Stimulated activated naive B cell treated with anti-CD40 and anti-IgM and Interleukin-4, amounts not matched to agents 10 μg/mL and 1 μg/mL and 100 μg/mL, for 72 hours (primary cell): ENCODE measurements around the gene CAMK2G.

Source experiments
- ATAC-seq, 2 donors: fragments of 150-1000 bp; cut with Tn5 transposase; replicated peaks; 2 replicates each; pipeline ENCODE4 v1.10.0; 2021; ENCODE audit warnings: moderate library complexity in 1 of 2
- DNase-seq: peaks from one replicate; pipeline ENCODE4 v3.0.0; 2021
- H3K27ac Mint-ChIP-seq: one replicate; pipeline ENCODE4 v1.8.0; 2022; ENCODE audit warnings: mild to moderate bottlenecking, mixed read lengths
- H3K27me3 Mint-ChIP-seq, 2 donors: one replicate each; pipeline ENCODE4 v1.8.0; 2022; ENCODE audit warnings: mixed read lengths in 2 of 2
- H3K36me3 Mint-ChIP-seq, 2 donors: one replicate each; pipeline ENCODE4 v1.8.0; 2022; ENCODE audit warnings: mixed read lengths in 2 of 2, mild to moderate bottlenecking in 1 of 2
- H3K4me1 Mint-ChIP-seq, 2 donors: one replicate each; pipeline ENCODE4 v1.8.0; 2022; ENCODE audit warnings: mixed read lengths in 2 of 2, mild to moderate bottlenecking in 1 of 2
- H3K4me3 Mint-ChIP-seq, 2 donors: one replicate each; pipeline ENCODE4 v1.8.0; 2022; ENCODE audit warnings: mild to moderate bottlenecking in 2 of 2, mixed read lengths in 2 of 2, moderate library complexity in 1 of 2
- H3K9me3 Mint-ChIP-seq, 2 donors: one replicate each; pipeline ENCODE4 v1.8.0; 2022; ENCODE audit warnings: mixed read lengths in 2 of 2, mild to moderate bottlenecking in 1 of 2

CAMK2G gene

DNA sequence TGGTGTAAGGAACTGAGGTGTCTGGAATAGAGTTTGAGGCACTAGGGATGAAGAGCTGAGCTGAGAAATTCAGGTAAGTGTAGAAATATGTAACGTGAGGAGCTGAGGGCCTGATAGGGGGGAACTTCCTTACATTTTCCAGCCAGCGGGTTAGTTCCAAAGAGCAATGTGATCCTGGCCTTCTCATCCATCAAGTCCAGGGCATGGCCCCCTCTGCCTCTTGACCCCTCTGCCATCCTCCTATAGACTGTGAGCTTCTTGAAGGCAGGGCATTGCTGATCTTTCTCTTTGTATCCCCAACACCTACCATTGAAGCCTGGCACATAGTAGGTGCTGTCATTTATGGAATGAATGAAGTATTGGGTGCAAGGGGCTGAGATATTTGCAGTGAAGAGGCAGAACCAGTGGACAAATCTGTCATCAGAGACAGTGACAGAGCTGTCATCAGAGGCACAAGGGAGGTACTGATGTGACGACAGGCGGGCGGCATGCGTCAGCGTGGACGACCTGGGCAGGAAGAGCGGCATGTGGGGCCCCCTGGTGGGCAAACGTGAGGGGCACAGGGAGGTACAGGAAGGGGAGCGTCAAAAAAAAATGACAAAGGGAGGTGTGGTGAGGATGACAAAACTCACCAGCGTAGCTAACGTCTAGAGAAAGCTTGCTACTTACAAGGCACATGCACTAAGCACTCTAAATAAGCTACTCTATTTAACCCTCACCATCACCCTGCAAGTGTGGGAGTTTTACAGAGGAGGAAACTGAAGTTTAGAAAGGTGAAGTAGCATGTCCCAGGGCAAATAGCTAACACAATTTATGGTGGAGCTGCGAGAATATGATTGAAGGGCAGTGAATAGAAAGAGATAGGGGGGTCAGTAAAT is 5.2 kb upstream of the CAMK2G start:
- H3K27me3 Mint-ChIP-seq: no peaks in the 10 kb centered on the region
- DNase-seq (peak; percentile 86), ATAC-seq (peak; percentile 96 to 97)
- peaks cover 16 to 32% of the 10 kb centered on the region in 2 donors for H3K4me1 Mint-ChIP-seq
- peak overlapping the region; percentile 4 to 5 for H3K4me3 Mint-ChIP-seq
- H3K27ac Mint-ChIP-seq: peak overlapping the region; percentile 21
- H3K36me3 Mint-ChIP-seq: no peaks in the 10 kb centered on the region
- no peaks in the 10 kb centered on the region for H3K9me3 Mint-ChIP-seq

DNA sequence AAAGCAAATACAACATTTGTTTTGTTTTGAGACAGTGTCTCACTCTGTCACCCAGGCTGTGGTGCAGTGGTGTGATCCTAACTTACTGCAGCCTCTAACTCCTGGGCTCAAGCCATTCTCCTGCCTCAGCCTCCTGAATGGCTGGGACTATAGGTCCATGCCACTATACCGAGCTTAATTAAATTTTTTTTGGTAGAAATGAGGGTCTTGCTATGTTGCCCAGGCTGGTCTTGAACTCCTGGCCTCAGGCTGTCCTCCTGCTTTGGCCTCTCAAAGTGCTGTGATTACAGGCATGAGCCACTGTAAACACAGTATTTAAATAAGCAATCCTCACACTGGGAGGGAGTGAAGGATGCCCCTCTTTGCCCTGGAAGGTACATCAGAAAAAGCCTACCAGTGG is 4.0 kb upstream of the CAMK2G start:
- Mint-ChIP-seq H3K27me3 (no peaks in the 10 kb centered on the region), H3K27ac (no peak overlapping the region)

DNA sequence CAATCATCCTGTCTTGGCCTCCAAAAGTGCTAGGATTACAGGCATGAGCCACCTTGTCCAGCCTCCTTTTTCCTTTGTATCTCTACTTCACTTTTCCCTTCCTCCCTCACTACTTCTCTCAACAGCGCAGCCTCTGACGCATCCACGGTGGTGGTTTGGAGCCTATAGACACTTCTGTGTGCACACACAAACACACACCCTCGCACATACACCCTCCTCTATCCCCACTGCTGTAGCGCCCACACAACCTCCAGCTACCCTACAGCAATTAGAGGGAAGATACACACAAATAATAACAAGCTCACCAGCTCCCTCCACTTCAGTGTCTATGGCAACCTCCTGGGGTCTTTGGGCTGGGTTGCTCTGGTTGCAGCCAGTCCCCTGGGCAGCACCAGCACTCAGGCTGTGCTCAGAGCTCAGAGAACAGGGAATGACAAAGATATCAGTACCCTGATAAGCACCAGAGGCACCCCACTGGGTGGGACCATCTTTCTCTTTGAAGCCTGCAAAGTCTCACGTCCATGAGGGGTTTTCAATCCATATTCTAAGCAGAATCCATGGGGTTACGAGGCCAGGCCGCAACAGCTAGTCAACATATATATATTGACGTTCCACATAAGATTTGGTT is 3.3 kb upstream of the CAMK2G start:
- Mint-ChIP-seq H3K27ac (no peak overlapping the region), H3K27me3 (no peaks in the 10 kb centered on the region), H3K4me3 (no peak overlapping the region), H3K36me3 (peaks cover 2 to 4% of the 10 kb centered on the region in 2 donors), H3K4me1 (peaks cover 23 to 41% of the 10 kb centered on the region in 2 donors), H3K9me3 (no peaks in the 10 kb centered on the region)
- no peak for ATAC-seq
- DNase-seq: no peak

More for the DNA sequence above, 4.0 kb upstream of the CAMK2G start:
- Mint-ChIP-seq H3K9me3 (no peaks in the 10 kb centered on the region), H3K4me1 (peaks cover 16 to 34% of the 10 kb centered on the region in 2 donors), H3K4me3 (no peak overlapping the region), H3K36me3 (no peaks in the 10 kb centered on the region)
- DNase-seq (no peak), ATAC-seq (no peak)

DNA sequence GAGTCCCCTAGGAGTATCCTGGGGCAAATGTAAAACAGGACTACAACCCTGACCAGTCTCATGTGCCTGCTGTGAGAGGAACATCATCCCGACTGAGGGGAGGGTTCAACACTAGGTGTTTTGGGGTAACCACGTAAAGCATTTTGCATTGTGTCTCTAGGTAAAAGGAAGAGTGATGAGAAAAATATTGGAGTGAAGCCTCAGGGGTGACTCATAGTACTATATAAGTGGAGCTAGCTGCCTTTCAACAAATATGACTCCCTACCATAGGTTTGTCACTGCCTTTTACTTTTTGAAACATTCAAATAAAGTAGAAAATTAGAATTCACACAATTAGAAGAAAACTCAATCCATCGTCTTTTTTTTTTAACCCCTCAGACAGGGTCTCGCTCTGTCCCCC is 2.6 kb upstream of the CAMK2G start:
- Mint-ChIP-seq H3K4me1 (peaks cover 28 to 48% of the 10 kb centered on the region in 2 donors), H3K9me3 (no peaks in the 10 kb centered on the region)
- ATAC-seq: no peak

GRCh38 chr10:73876566-73876965 is 2.2 kb upstream of the CAMK2G start:
- no peaks in the 10 kb centered on the region for H3K9me3 Mint-ChIP-seq
- DNase-seq (no peak), ATAC-seq (no peak)
- H3K4me1 Mint-ChIP-seq: peaks cover 29 to 52% of the 10 kb centered on the region in 2 donors
- no peaks in the 10 kb centered on the region for H3K27me3 Mint-ChIP-seq
- H3K27ac Mint-ChIP-seq: no peak overlapping the region
- peaks cover 7 to 13% of the 10 kb centered on the region in 2 donors for H3K36me3 Mint-ChIP-seq
- no peak overlapping the region for H3K4me3 Mint-ChIP-seq

More for the DNA sequence above, 2.6 kb upstream of the CAMK2G start:
- no peak overlapping the region for H3K4me3 Mint-ChIP-seq
- H3K27me3 Mint-ChIP-seq: no peaks in the 10 kb centered on the region
- H3K27ac Mint-ChIP-seq: no peak overlapping the region
- DNase-seq: no peak
- peaks cover 7 to 9% of the 10 kb centered on the region in 2 donors for H3K36me3 Mint-ChIP-seq

DNA sequence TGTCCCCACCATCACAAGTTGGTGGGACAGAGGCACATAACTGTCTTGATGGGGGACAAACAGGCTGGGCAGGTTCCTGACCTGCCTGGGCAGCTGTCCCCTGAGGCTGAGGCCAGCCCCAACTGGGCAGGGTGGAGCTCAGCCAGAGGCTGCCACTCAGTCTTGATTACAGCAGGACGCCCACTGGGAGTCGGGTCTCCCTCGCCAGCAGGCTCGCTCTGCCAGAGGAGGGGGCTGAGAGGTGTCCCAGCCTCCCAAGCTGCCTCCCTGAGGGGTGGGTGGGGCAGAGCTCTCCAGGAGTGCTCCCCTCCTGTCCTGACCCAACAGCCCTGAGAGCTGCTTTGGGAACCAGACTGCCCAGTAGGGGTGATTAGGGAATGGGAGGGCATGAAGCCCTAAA is 1.8 kb upstream of the CAMK2G start:
- Mint-ChIP-seq H3K4me1 (peaks cover 31 to 56% of the 10 kb centered on the region in 2 donors), H3K27ac (no peak overlapping the region), H3K4me3 (no peak overlapping the region), H3K9me3 (no peaks in the 10 kb centered on the region), H3K27me3 (no peaks in the 10 kb centered on the region), H3K36me3 (peaks cover 9 to 14% of the 10 kb centered on the region in 2 donors)
- ATAC-seq (no peak), DNase-seq (no peak)

DNA sequence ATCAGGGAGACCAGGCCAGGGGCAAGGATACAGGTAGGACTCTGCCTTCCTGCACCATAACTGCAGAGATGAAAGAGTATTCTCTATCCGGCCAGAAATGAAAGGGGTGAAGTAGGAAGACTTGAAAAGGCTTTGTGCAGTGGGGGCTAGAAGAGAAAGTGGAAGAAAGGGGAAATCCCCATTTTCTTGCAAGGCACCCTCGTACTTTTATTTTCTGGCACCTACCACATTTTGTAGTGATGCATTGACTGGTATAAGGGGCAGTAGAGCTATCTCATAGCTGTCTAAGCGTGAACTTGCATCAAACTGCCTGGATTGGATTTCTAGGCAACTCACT is 752 bp upstream of the CAMK2G start:
- Mint-ChIP-seq H3K9me3 (no peaks in the 10 kb centered on the region), H3K27me3 (no peaks in the 10 kb centered on the region), H3K4me3 (peak overlapping the region; percentile 90 to 97), H3K36me3 (peaks cover 11 to 23% of the 10 kb centered on the region in 2 donors), H3K4me1 (peaks cover 39 to 66% of the 10 kb centered on the region in 2 donors), H3K27ac (peak overlapping the region; percentile 95)
- ATAC-seq (peak; percentile 31 to 33), DNase-seq (peak; percentile 47)

DNA sequence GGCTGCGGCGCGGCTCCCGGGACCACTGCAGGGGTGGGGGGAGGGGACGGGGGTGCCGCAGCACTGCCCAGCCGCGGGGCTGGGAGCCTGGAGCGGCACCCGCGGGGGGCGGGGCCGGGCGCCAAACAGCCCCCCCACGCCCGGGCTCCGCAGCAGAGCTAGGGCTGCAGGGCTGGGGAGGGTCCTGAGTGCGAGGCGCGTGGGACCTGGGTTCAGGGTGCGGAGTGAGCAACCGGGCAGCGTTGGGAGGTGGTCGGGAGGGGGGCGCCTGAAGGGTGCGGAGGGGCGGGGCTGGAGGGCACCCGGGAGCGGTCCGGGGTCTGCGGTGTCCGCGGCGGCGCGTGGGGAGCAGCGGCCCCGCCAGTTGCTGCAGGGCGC is 528 bp downstream of the CAMK2G start:
- ATAC-seq: peak; percentile 1 to 5
- DNase-seq: no peak
- Mint-ChIP-seq H3K4me1 (peaks cover 32 to 61% of the 10 kb centered on the region in 2 donors), H3K27ac (no peak overlapping the region), H3K27me3 (no peaks in the 10 kb centered on the region), H3K4me3 (peak overlapping the region; percentile 66 to 90), H3K36me3 (peaks cover 11 to 24% of the 10 kb centered on the region in 2 donors), H3K9me3 (no peaks in the 10 kb centered on the region)

GRCh38 chr10:73873142-73873837 is 1.1 kb downstream of the CAMK2G start:
- ATAC-seq (no peak), DNase-seq (no peak)
- peak overlapping the region; percentile 78 to 79 for H3K4me3 Mint-ChIP-seq
- H3K27me3 Mint-ChIP-seq: no peaks in the 10 kb centered on the region
- peak overlapping the region; percentile 77 for H3K27ac Mint-ChIP-seq
- H3K4me1 Mint-ChIP-seq: peaks cover 35 to 64% of the 10 kb centered on the region in 2 donors
- no peaks in the 10 kb centered on the region for H3K9me3 Mint-ChIP-seq
- peaks cover 11 to 24% of the 10 kb centered on the region in 2 donors for H3K36me3 Mint-ChIP-seq

- peaks cover 13 to 31% of the 10 kb centered on the region in 2 donors for H3K36me3 Mint-ChIP-seq
- no peaks in the 10 kb centered on the region for H3K27me3 Mint-ChIP-seq
- DNase-seq: no peak
- peak overlapping the region; percentile 78 to 79 for H3K4me3 Mint-ChIP-seq
- peaks cover 39 to 74% of the 10 kb centered on the region in 2 donors for H3K4me1 Mint-ChIP-seq
- H3K27ac Mint-ChIP-seq: peak overlapping the region; percentile 14
- H3K9me3 Mint-ChIP-seq: no peaks in the 10 kb centered on the region
- ATAC-seq: no peak
Observed at GRCh38 chr10:73872190-73872710, 2.1 kb downstream of the CAMK2G start.

DNA sequence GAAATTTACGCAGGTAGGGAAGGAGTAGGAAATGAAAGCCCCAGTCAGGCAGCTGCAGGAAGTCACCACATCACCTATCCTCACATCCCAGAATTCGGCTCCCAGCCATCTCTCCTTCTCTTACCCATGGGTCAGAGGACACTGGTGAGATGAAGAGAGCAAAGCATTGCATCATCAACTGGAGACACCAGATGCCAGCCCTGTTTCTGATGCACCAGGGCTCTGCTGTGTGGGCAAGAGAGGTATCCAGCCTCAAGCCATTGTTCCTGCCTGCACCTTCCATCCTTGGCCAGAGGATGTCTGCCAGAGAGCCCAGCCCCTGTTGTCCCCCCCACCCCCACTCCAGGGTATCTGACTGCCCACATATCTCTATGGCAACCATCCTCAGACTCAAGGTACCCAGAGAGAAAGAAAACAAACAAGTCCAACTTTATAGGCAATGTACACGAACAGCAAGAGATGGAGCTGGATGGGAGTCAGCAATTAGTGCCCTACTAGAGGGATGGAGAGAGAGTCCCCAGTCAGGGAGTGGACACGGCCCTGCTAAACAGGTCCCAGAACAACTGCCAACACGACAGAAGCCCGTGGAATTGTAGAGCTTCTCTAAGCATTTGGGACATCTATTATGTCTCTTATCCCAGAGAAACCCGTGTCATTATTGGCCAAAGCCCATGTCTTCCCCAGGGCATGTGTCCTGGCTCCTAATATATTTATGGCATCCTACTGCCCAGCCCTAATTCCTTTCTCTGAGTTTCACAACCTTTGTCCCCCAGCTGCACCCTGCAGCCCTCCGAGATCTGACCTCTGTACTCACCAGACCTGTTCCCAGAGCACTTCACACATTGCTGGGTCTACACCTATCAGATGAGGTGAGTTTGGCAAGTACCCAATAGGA is 2.8 kb downstream of the CAMK2G start:
- ATAC-seq (no peak), DNase-seq (no peak)
- H3K27ac Mint-ChIP-seq: peak overlapping the region; percentile 14
- H3K9me3 Mint-ChIP-seq: no peaks in the 10 kb centered on the region
- H3K4me3 Mint-ChIP-seq: no peak overlapping the region
- peaks cover 42 to 77% of the 10 kb centered on the region in 2 donors for H3K4me1 Mint-ChIP-seq
- no peaks in the 10 kb centered on the region for H3K27me3 Mint-ChIP-seq
- peaks cover 17 to 32% of the 10 kb centered on the region in 2 donors for H3K36me3 Mint-ChIP-seq

GRCh38 chr10:73868655-73869195 is 5.6 kb downstream of the CAMK2G start:
- Mint-ChIP-seq H3K9me3 (no peaks in the 10 kb centered on the region), H3K4me1 (peaks cover 53 to 89% of the 10 kb centered on the region in 2 donors), H3K36me3 (peaks cover 17 to 40% of the 10 kb centered on the region in 2 donors), H3K27me3 (no peaks in the 10 kb centered on the region), H3K4me3 (no peak overlapping the region), H3K27ac (no peak overlapping the region)
- ATAC-seq: no peak
- DNase-seq: no peak

GRCh38 chr10:73867871-73868631 is 6.3 kb downstream of the CAMK2G start:
- DNase-seq: no peak
- H3K27ac Mint-ChIP-seq: peak overlapping the region; percentile 56
- peaks cover 50 to 90% of the 10 kb centered on the region in 2 donors for H3K4me1 Mint-ChIP-seq
- no peak overlapping the region for H3K4me3 Mint-ChIP-seq
- H3K9me3 Mint-ChIP-seq: no peaks in the 10 kb centered on the region
- no peaks in the 10 kb centered on the region for H3K27me3 Mint-ChIP-seq
- H3K36me3 Mint-ChIP-seq: peaks cover 17 to 40% of the 10 kb centered on the region in 2 donors
- no peak for ATAC-seq
